ENCODE measurements around the gene SAXO2.
"Not testable (repeated sequence)": the region's sequence is repeated elsewhere in the genome, so short reads cannot be mapped to it uniquely, and the experiment has no call there.

SAXO2 gene

DNA sequence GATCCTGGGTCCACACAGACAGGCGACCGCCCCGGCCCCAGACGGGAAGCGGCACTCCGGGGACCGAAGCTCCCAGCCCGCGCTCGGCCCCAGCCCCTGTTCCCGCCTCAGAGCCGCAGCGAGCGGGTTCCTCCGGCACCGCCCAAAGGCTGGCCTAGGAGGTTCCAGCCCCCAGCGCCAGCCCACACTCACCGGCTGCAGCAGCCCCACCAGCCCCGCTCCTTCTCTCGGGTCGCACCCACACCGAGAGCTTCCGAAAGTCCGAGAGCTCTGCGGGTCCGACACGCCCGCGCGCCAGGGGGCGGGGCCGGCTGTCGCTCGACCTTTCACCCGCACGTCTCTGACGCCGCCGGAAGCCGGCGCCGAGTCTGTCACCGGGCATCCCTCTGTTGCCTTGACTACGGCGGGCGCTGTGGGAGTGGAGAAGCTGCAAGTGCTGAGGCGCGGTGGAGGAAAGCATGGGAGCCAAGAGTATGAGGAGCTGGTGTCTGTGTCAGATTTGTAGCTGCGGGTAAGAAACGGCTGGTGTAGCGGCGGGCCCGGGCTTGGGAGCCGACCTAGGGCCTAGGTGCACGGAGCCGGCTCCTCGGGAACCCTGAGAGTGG, at the start of gene SAXO2, which contains the start of gene EFL1:
Gene SAXO2 (plus strand): TSS at position 397 of the 605 bp plus-strand sequence. CDS start 62 bp downstream, at position 459.
Gene EFL1 (minus strand): TSS at position 313 of the 605 bp plus-strand sequence. CDS start 956 bp downstream, outside the sequence.
- peak; percentile 32 for DNase-seq (ENCODE audit: low read depth)

- DNase-seq (ENCODE audit: low read depth): not testable (repeated sequence)
Observed at GRCh38 chr15:82216092-82216491, 46.5 kb upstream of the SAXO2 start.

GRCh38 chr15:82221535-82221934, 41.1 kb upstream of the SAXO2 start:
- DNase-seq (ENCODE audit: low read depth): not testable (repeated sequence)

DNA sequence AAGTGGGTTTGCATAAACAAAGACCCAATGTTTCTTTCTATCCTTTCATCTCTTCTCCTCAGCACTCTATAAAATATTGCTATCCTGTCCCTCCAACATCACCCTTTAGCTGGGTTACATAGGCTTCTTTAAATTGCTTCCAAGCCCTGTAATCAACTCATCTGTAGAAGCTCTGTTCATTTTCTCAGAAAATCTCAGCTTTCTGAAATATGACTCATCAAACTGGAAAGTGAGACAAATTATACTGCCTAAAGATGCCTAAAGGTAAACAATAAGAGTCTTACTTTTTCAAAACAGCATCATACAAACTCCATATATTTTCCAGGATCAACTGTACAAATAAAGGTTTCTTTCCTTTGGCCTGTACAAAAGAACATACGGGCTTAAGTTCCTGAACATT, 33.9 kb upstream of the SAXO2 start:
- no peak for DNase-seq (ENCODE audit: low read depth)

- no peak for DNase-seq (ENCODE audit: low read depth)
Observed at GRCh38 chr15:82231233-82231632, 31.4 kb upstream of the SAXO2 start.

- DNase-seq (ENCODE audit: low read depth): no peak
Observed at GRCh38 chr15:82231842-82232241, 30.8 kb upstream of the SAXO2 start.

- not testable (repeated sequence) for DNase-seq (ENCODE audit: low read depth)
Observed at GRCh38 chr15:82237944-82238534, 24.6 kb upstream of the SAXO2 start.

GRCh38 chr15:82239685-82240391, 22.8 kb upstream of the SAXO2 start:
- DNase-seq (ENCODE audit: low read depth): no peak

GRCh38 chr15:82241836-82242499, 20.6 kb upstream of the SAXO2 start:
- peak; percentile 2 for DNase-seq (ENCODE audit: low read depth)

- not testable (repeated sequence) for DNase-seq (ENCODE audit: low read depth)
Observed at GRCh38 chr15:82243644-82244043, 19.0 kb upstream of the SAXO2 start.

DNA sequence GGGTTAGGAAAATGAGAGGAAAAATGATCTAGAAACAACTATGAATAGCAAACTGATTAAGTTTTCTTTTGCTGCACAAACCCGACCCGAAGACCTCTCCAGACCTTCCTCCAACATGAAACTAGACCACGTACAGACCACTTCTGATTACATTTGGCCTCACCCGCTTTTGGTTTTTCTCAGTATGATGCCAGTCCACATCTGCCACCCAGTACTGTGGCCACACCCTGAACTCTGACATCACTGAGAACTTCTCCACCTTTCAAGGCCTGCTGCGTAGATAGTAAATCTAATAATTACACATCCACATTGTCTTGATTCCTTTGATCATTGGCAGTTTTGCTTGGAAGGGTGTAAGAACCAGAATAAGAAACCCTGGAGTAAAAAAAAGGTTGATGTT, 16.7 kb upstream of the SAXO2 start:
- DNase-seq (ENCODE audit: low read depth): not testable (repeated sequence)

DNA sequence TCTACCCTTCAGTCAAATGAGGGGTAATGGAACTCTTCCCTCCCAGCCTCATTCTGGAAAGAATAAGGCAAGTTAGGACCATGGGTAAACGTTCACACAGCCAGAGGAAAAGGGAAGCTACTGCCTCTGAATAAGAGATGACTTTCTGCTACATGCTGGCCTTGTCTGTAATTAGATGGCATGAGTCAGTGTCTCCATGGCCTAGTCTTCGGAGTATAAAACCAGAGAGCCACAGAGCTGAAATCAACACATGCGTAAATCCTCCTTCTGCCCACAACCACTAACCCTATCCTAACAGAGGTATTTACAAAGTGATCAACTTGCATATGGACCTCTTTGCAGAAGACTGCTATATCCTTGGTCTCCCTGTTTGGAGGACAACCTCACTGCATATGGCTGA, 14.4 kb upstream of the SAXO2 start:
- not testable (repeated sequence) for DNase-seq (ENCODE audit: low read depth)

DNA sequence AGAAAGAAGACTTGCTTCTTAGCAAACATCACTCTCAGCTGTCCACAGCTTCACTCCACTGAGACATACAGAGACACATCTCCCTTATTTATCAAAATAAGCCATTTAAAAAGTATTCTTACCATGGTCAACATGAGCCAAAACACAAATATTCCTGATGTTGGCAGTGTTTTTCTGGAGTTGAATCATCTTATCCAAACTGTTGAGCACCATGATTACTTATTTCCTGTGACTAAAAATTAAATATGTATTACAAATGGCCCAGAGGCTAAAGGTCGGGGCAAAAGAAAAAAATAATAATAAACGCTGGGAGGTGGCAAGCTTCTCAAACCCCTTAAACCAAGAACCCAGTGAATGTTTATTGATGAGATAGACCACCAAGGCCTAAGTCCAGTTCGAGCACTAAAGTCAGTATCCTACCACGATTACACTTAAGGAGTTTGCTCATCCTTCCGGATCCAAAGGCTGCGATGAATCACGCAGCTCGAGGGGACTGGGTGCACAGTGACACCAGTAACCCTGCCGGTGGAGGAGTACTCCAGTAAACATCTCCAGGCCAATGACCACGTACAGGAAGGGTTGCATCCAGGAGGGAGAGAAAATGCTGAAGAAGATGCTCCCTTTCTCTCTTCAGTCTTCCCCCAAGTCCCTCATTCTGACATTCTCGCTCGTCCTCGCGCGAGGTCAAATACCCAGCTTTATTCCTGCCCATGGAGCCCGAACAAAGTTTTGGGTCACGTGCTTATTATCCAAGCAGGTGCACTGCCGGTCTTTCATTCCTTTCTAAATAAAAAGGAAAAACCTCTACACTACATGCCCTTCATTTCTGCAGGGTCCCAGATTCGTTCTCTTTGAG, 824 bp upstream of the SAXO2 start:
- peak; percentile 44 for DNase-seq (ENCODE audit: low read depth)

DNA sequence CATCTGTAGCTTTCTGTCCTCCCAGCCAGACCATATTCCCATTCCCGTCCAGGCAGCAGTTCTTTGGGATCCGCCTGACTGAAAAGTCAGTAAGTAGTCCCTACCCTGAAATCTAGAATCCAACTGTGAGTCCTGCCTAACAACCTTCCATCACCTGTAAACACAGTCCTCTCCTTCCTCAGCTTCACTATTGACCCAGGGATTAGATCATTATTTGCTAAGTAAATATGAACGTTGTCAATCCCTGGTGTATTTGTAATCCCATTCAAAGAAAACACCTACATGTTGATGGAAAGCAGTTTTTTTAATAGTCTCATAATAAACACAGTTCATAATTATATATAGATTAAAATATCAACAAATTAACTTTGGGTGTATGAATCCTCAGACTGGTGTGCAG, 732 bp downstream of the SAXO2 start:
- no peak for DNase-seq (ENCODE audit: low read depth)

GRCh38 chr15:82267137-82267536, 4.5 kb downstream of the SAXO2 start:
- not testable (repeated sequence) for DNase-seq (ENCODE audit: low read depth)

DNA sequence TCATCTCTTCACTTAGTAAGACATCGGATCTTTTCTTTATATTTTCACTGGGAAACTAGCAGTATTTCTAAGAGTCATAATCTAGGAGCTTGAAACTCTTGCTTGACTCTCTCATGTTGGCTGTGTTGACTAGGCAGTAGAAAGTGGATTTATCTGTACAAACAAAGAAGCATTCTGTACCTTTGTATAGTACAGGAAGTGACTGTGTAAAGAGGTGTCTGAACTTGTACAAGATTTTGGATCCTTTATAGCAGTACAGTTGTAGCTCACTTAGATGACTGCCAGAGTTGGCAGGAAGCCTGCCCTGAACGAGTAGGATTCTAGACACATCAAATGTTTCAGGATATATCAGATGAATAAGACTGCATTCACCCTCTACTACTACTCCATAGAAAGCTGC, 5.8 kb downstream of the SAXO2 start:
- DNase-seq (ENCODE audit: low read depth): not testable (repeated sequence)

- DNase-seq (ENCODE audit: low read depth): no peak
Observed at GRCh38 chr15:82272154-82272553, 9.5 kb downstream of the SAXO2 start.

- DNase-seq (ENCODE audit: low read depth): no peak
Observed at GRCh38 chr15:82275410-82275809, 12.8 kb downstream of the SAXO2 start.

DNA sequence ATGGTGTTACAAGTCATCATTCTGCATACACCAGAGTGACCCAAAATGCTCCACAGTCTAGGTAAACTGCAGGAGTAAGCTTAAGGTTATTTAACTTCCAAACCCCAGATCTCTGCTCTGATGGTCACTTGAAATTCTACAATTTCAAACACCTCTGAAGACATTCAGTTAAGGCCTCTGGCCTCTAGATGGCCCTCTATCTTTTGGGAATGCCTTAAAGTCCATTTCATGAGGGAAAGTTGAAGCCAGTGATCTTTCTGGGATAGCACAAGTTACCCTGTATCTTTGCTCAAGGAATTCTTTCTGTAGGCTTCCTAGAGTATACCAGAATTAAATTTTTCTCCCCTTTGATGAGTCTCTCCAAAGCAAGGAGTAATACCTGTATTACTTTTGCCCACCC, 18.7 kb downstream of the SAXO2 start:
- not testable (repeated sequence) for DNase-seq (ENCODE audit: low read depth)

GRCh38 chr15:82282386-82282785, 19.8 kb downstream of the SAXO2 start:
- DNase-seq (ENCODE audit: low read depth): not testable (repeated sequence)

- not testable (repeated sequence) for DNase-seq (ENCODE audit: low read depth)
Observed at GRCh38 chr15:82284381-82284780, 21.8 kb downstream of the SAXO2 start.

DNA sequence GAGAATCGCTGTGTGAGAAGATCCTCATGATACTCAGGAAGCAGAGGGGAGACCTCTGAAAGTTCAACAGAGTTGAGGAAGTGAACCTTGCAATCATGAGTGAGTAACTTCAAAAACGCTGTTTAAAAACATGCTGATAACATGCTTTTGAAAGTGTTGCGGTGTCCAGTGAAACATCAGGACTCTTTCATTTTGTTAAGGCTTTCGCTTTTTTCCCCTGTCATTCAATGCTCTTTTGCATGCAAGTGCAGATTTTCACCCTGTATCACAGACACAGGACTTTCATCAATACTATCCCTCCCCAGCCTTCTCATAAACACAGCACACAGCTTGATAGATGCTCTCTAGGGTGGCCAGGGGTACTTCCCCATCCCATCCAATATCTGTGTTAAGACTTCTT, 23.9 kb downstream of the SAXO2 start:
- DNase-seq (ENCODE audit: low read depth): not testable (repeated sequence)

All from HS-5 (cell line).